ENCODE results near the gene HELZ.

HELZ gene

GRCh38 chr17:67174190-67174589 is 70.8 kb downstream of the HELZ start:
- no peak for DNase-seq
- peaks cover 69% of the 10 kb centered on the region for H3K36me3 Mint-ChIP-seq (ENCODE audit: low read depth)

GRCh38 chr17:67171560-67171959 is 73.4 kb downstream of the HELZ start:
- peaks cover 63% of the 10 kb centered on the region for H3K36me3 Mint-ChIP-seq (ENCODE audit: low read depth)
- peaks cover 3% of the 10 kb centered on the region for H3K27me3 Mint-ChIP-seq (ENCODE audit: low read depth, poor library complexity)
- H3K4me3 Mint-ChIP-seq, result no peak overlapping the region
- H3K9me3 Mint-ChIP-seq, result no peaks in the 10 kb centered on the region
- no peak overlapping the region for H3K27ac Mint-ChIP-seq
- no peak for DNase-seq
- H3K4me1 Mint-ChIP-seq, result no peaks in the 10 kb centered on the region
- no peak for TF ChIP-seq CTCF (IDR thresholded peaks at IDR 0.05)

More at GRCh38 chr17:67174190-67174589, 70.8 kb downstream of the HELZ start:
- no peaks in the 10 kb centered on the region for H3K4me1 Mint-ChIP-seq
- no peak for TF ChIP-seq CTCF (IDR thresholded peaks at IDR 0.05)
- peaks cover 3% of the 10 kb centered on the region for H3K27me3 Mint-ChIP-seq (ENCODE audit: low read depth, poor library complexity)
- H3K4me3 Mint-ChIP-seq, result no peak overlapping the region
- no peaks in the 10 kb centered on the region for H3K9me3 Mint-ChIP-seq
- H3K27ac Mint-ChIP-seq, result no peak overlapping the region

GRCh38 chr17:67168496-67168895 is 76.5 kb downstream of the HELZ start:
- no peak for DNase-seq
- H3K27ac Mint-ChIP-seq, result no peak overlapping the region
- peaks cover 60% of the 10 kb centered on the region for H3K36me3 Mint-ChIP-seq (ENCODE audit: low read depth)
- H3K4me1 Mint-ChIP-seq, result peaks cover 10% of the 10 kb centered on the region
- peaks cover 3% of the 10 kb centered on the region for H3K27me3 Mint-ChIP-seq (ENCODE audit: low read depth, poor library complexity)
- TF ChIP-seq CTCF (IDR thresholded peaks at IDR 0.05), result no peak
- H3K9me3 Mint-ChIP-seq, result no peaks in the 10 kb centered on the region
- no peak overlapping the region for H3K4me3 Mint-ChIP-seq

GRCh38 chr17:67165201-67165600 is 79.8 kb downstream of the HELZ start:
- H3K27ac Mint-ChIP-seq, result no peak overlapping the region

GRCh38 chr17:67164302-67164701 is 80.7 kb downstream of the HELZ start:
- peaks cover 38% of the 10 kb centered on the region for H3K36me3 Mint-ChIP-seq (ENCODE audit: low read depth)
- no peaks in the 10 kb centered on the region for H3K27me3 Mint-ChIP-seq (ENCODE audit: low read depth, poor library complexity)
- no peak for TF ChIP-seq CTCF (IDR thresholded peaks at IDR 0.05)
- peaks cover 10% of the 10 kb centered on the region for H3K4me1 Mint-ChIP-seq
- H3K4me3 Mint-ChIP-seq, result no peak overlapping the region
- DNase-seq, result no peak
- H3K27ac Mint-ChIP-seq, result no peak overlapping the region
- H3K9me3 Mint-ChIP-seq, result no peaks in the 10 kb centered on the region

More at GRCh38 chr17:67165201-67165600, 79.8 kb downstream of the HELZ start:
- H3K9me3 Mint-ChIP-seq, result no peaks in the 10 kb centered on the region
- H3K27me3 Mint-ChIP-seq (ENCODE audit: low read depth, poor library complexity), result no peaks in the 10 kb centered on the region
- H3K36me3 Mint-ChIP-seq (ENCODE audit: low read depth), result peaks cover 44% of the 10 kb centered on the region
- no peak overlapping the region for H3K4me3 Mint-ChIP-seq
- no peak for TF ChIP-seq CTCF (IDR thresholded peaks at IDR 0.05)
- DNase-seq, result no peak
- peaks cover 10% of the 10 kb centered on the region for H3K4me1 Mint-ChIP-seq

- Mint-ChIP-seq H3K27me3 (ENCODE audit: low read depth, poor library complexity) (no peaks in the 10 kb centered on the region), H3K4me1 (peaks cover 10% of the 10 kb centered on the region), H3K4me3 (no peak overlapping the region), H3K9me3 (peaks cover 2% of the 10 kb centered on the region), H3K36me3 (ENCODE audit: low read depth) (peaks cover 37% of the 10 kb centered on the region), H3K27ac (no peak overlapping the region)
- TF ChIP-seq CTCF (IDR thresholded peaks at IDR 0.05), result no peak
- no peak for DNase-seq
Observed at GRCh38 chr17:67162771-67163170, 82.2 kb downstream of the HELZ start.
